Brain microvascular endothelial cell (primary cell): ENCODE measurements around the gene ADCY7.

Experiments used
- DNase-seq: peaks from one replicate; pipeline ENCODE4 v3.0.0-alpha.2; 2020
- H3K27ac ChIP-seq: fragments of 250-450 bp; sonication (Bioruptor Pico); 2 replicates; pipeline ENCODE4 v1.5.1; 2020; ENCODE audit warnings: mild to moderate bottlenecking, moderate library complexity
- H3K27me3 ChIP-seq: fragments of 250-450 bp; sonication (Bioruptor Pico); replicated peaks from 2 replicates; pipeline ENCODE4 v1.5.1; 2020; ENCODE audit warnings: mild to moderate bottlenecking
- H3K36me3 ChIP-seq: fragments of 250-450 bp; sonication (Bioruptor Pico); replicated peaks from 2 replicates; pipeline ENCODE4 v1.5.1; 2020; ENCODE audit warnings: mild to moderate bottlenecking
- H3K4me3 ChIP-seq: 2 replicates; pipeline ENCODE4 v1.5.1; 2011; ENCODE audit warnings: low read depth, mild to moderate bottlenecking, control low read depth, low read length, moderate library complexity
- in situ Hi-C: cut with HindIII; loops from 2 replicates; pipeline ENCODE4 v1.10.0; 2017; ENCODE audit warnings: low sequenced_read_pairs, low pct_ligation_motif_present
- TF ChIP-seq, protein P1 (sequence below): IDR thresholded peaks from 2 replicates; pipeline ENCODE4 v1.5.1; 2011; ENCODE audit warnings: low read depth, mild to moderate bottlenecking, moderate library complexity, low read length, control low read depth, inconsistent platforms; ENCODE audit errors: missing control alignments

ADCY7 gene

GRCh38 chr16:50244140-50244503, 22.2 kb upstream of the ADCY7 start:
- in situ Hi-C loops: no loop called here
- peak; percentile 38 for DNase-seq
- H3K27me3 ChIP-seq: no peaks in the 10 kb centered on the region
- H3K27ac ChIP-seq: no peak overlapping the region
- no peak overlapping the region for H3K4me3 ChIP-seq
- H3K36me3 ChIP-seq: no peaks in the 10 kb centered on the region
- TF ChIP-seq, protein P1, sequence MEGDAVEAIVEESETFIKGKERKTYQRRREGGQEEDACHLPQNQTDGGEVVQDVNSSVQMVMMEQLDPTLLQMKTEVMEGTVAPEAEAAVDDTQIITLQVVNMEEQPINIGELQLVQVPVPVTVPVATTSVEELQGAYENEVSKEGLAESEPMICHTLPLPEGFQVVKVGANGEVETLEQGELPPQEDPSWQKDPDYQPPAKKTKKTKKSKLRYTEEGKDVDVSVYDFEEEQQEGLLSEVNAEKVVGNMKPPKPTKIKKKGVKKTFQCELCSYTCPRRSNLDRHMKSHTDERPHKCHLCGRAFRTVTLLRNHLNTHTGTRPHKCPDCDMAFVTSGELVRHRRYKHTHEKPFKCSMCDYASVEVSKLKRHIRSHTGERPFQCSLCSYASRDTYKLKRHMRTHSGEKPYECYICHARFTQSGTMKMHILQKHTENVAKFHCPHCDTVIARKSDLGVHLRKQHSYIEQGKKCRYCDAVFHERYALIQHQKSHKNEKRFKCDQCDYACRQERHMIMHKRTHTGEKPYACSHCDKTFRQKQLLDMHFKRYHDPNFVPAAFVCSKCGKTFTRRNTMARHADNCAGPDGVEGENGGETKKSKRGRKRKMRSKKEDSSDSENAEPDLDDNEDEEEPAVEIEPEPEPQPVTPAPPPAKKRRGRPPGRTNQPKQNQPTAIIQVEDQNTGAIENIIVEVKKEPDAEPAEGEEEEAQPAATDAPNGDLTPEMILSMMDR: no peak

DNA sequence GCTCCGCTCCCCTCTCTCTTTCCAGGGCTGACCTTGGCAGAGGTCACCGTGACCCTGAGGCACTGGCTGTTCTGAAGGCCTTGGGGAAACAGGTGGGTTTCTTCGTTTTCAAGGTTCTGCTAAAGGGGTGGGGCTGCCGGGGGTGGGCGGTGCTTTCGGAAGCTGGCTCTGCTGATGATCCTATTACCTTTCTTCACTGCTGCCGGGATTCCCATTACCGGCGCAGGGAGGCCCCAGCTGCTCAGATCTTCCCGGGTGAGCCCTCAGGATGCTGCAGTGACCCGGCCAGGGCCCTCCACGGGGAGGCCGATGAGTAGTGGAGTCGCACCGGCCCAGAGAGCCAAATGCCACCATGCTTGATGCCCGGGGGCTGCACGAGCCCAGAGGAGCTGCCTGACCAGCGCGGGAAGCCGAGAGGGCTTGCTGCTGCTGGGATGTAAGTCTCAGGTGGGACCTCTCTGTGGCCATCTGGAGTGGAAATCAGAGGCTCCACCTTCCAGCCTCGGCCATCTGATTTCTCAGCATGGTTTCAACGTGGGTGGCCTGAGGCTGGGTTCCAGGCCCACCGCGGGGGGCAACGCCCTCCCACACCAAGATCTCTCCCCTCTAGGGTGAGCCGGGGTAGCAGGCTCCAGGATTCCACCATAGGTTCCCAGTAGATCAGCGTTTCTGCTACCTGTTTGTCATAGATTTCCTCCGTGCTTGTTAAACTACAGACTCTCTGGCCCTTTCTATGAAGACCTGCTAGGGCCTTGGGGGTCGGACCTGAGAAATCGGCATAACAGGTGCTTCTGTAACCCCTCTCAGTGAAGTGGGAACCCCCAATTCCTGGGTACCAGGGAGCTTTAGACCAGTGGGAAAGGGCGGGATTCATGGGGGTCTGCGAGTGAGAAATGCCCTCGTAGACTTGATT, 21.6 kb upstream of the ADCY7 start:
- peak overlapping the region; percentile 51 for H3K4me3 ChIP-seq
- TF ChIP-seq, protein P1: no peak
- DNase-seq: no peak
- in situ Hi-C loops: no loop called here
- no peaks in the 10 kb centered on the region for H3K36me3 ChIP-seq
- no peaks in the 10 kb centered on the region for H3K27me3 ChIP-seq
- H3K27ac ChIP-seq: no peak overlapping the region

DNA sequence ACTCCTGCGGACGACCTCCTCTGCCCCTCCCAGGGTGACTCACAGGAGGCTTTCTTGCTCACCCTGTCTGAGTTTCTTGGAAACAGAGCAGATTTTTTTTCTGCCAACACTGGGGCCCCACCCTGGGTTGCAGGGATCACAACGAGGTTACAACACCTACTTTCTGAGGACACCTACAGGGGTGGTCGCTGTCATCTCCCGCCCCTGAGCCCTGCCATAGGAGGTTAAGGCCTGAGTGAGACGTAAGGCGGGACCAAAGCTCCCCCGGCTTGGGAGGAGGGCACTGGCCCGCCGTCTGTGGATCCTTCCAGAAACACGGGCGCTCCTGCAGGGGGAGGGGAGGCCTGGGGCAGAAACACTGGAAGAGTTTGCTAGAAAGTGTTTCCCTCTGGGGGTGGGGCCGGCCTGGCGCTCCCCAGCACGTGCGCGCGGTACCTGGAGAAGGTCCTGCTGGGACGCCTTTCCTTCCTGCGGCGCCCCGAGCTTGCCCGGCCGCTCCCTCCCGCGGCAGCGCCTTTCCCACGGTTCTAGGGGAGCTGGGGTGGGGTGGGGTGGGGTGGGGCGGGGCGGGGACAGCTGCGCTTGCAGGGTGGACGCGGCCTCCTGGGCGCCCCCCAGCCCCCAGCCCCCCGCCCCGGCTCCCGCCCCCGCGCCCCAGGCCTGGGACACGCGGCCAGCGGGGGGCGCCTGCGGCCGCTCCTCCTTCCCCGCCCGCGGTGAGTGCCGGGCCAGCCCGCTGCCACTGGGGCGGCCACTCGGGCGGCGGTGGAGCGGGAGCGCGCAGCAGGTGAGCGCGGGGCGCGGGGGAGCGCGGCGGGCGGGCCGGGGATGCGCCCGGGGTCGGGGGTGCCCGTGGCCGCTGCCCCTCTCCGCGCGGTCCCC, 20.7 kb upstream of the ADCY7 start:
- Histone ChIP-seq H3K36me3 (no peaks in the 10 kb centered on the region), H3K27me3 (no peaks in the 10 kb centered on the region), H3K27ac (peak overlapping the region; percentile 22), H3K4me3 (peak overlapping the region; percentile 54)
- TF ChIP-seq, protein P1: no peak
- DNase-seq: peak; percentile 47
- in situ Hi-C loops: no loop called here

- Histone ChIP-seq H3K36me3 (no peaks in the 10 kb centered on the region), H3K4me3 (peak overlapping the region; percentile 54), H3K27ac (no peak overlapping the region), H3K27me3 (no peaks in the 10 kb centered on the region)
- no peak for DNase-seq
- in situ Hi-C loops: no loop called here
- TF ChIP-seq, protein P1: no peak
Observed at GRCh38 chr16:50246299-50247122, 19.8 kb upstream of the ADCY7 start.

DNA sequence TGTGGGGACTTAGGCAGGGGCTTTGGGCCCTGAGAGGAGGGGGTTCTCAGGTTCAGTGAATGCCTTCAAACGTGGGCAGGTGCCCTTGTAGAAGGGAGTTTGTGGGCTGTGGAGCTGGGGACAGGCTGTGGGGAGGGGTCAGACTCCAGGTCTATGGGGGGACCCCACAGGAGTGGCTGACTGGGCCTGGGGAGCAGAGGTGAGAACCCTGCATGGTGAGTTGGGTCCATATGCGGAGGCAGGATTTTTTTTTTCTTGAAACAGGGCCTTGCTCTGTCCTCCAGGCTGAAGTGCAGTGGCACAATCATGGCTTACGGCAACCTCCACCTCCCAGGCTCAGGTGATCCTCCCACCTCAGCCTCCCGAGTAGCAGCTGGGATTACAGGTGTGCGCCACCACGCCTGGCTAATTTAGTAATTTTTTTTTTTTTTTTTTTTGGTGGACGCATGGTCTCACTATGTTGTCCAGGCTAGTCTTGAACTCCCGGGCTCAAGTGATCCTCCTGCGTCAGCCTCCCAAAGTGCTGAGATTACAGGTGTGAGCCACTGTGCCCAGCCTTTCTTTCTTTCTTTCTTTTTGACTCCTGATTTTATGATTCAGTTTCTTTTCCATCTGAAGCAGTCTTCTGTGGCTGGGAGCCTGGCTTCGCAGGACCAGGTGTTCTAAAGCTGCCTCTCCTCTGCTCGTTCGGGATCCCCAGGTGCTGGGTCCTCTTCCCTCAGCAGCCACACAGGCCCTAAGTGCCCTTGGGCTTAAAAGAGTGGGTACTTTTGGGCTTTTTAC, 19.0 kb upstream of the ADCY7 start:
- Histone ChIP-seq H3K36me3 (no peaks in the 10 kb centered on the region), H3K4me3 (no peak overlapping the region), H3K27ac (no peak overlapping the region), H3K27me3 (no peaks in the 10 kb centered on the region)
- TF ChIP-seq, protein P1: no peak
- DNase-seq: no peak
- in situ Hi-C loops: no loop called here
